Measurements from ENCODE around the gene PLCB1. TPM values are rescaled to one million over a fixed set of nuclear protein-coding genes. Genes with fewer than 3 reads are reported as not detected.
"Not testable (repeated sequence)": the region's sequence is repeated elsewhere in the genome, so short reads cannot be mapped to it uniquely, and the experiment has no call there.

Gene PLCB1
- total RNA-seq, 2 donors from 2014 or later, result 8.5 to 10.9 TPM

GRCh38 chr20:8635048-8635572 is 503.0 kb downstream of the PLCB1 start:
- DNase-seq, result no peak
- ATAC-seq, result no peak
- intact Hi-C loops (cut with DNase I, micrococcal nuclease), result no loop called here

- DNase-seq (no peak), ATAC-seq (no peak)
- intact Hi-C loops (cut with DNase I, micrococcal nuclease), result no loop called here
Observed at GRCh38 chr20:8635837-8636236, 503.8 kb downstream of the PLCB1 start.

- DNase-seq, result no peak
Observed at GRCh38 chr20:8639112-8639778, 507.2 kb downstream of the PLCB1 start.

GRCh38 chr20:8640461-8640860 is 508.4 kb downstream of the PLCB1 start:
- ATAC-seq (no peak), DNase-seq (no peak)
- intact Hi-C loops (cut with DNase I, micrococcal nuclease), result no loop called here

More at GRCh38 chr20:8639112-8639778, 507.2 kb downstream of the PLCB1 start:
- ATAC-seq, result no peak
- intact Hi-C loops (cut with DNase I, micrococcal nuclease), result no loop called here

GRCh38 chr20:8642247-8642646 is 510.2 kb downstream of the PLCB1 start:
- ATAC-seq, result no peak
- no peak for DNase-seq
- intact Hi-C loops (cut with DNase I, micrococcal nuclease), result no loop called here

GRCh38 chr20:8644468-8644867 is 512.4 kb downstream of the PLCB1 start:
- intact Hi-C loops (cut with DNase I, micrococcal nuclease); DNase-seq; ATAC-seq: not testable (repeated sequence)

GRCh38 chr20:8645326-8645725 is 513.3 kb downstream of the PLCB1 start:
- ATAC-seq (no peak), DNase-seq (no peak)
- intact Hi-C loops (cut with DNase I, micrococcal nuclease), result no loop called here

GRCh38 chr20:8646033-8646441 is 514.0 kb downstream of the PLCB1 start:
- intact Hi-C loops (cut with DNase I, micrococcal nuclease), result no loop called here
- no peak for DNase-seq

GRCh38 chr20:8646716-8647115 is 514.6 kb downstream of the PLCB1 start:
- no peak for DNase-seq
- no peak for ATAC-seq
- intact Hi-C loops (cut with DNase I, micrococcal nuclease), result no loop called here

More at GRCh38 chr20:8646033-8646441, 514.0 kb downstream of the PLCB1 start:
- ATAC-seq, result no peak

GRCh38 chr20:8647961-8648441 is 515.9 kb downstream of the PLCB1 start:
- ATAC-seq, result no peak
- intact Hi-C loops (cut with DNase I, micrococcal nuclease), result no loop called here
- DNase-seq, result no peak

- intact Hi-C loops (cut with DNase I, micrococcal nuclease), result no loop called here
- DNase-seq (no peak), ATAC-seq (no peak)
Observed at GRCh38 chr20:8648466-8648865, 516.4 kb downstream of the PLCB1 start.

GRCh38 chr20:8652396-8652795 is 520.3 kb downstream of the PLCB1 start:
- intact Hi-C loops (cut with DNase I, micrococcal nuclease), result no loop called here
- DNase-seq (no peak), ATAC-seq (no peak)

GRCh38 chr20:8654486-8654885 is 522.4 kb downstream of the PLCB1 start:
- intact Hi-C loops (cut with DNase I, micrococcal nuclease), result no loop called here
- ATAC-seq (no peak), DNase-seq (no peak)

GRCh38 chr20:8656335-8656734 is 524.3 kb downstream of the PLCB1 start:
- intact Hi-C loops (cut with DNase I, micrococcal nuclease), result no loop called here
- DNase-seq, result no peak
- ATAC-seq, result no peak

GRCh38 chr20:8657664-8658063 is 525.6 kb downstream of the PLCB1 start:
- no peak for DNase-seq

GRCh38 chr20:8658103-8658502 is 526.0 kb downstream of the PLCB1 start:
- no peak for ATAC-seq
- intact Hi-C loops (cut with DNase I, micrococcal nuclease), result no loop called here

More at GRCh38 chr20:8657664-8658063, 525.6 kb downstream of the PLCB1 start:
- intact Hi-C loops (cut with DNase I, micrococcal nuclease), result no loop called here
- ATAC-seq, result no peak

GRCh38 chr20:8661229-8661952 is 529.3 kb downstream of the PLCB1 start:
- no peak for DNase-seq
- no peak for ATAC-seq
- intact Hi-C loops (cut with DNase I, micrococcal nuclease), result no loop called here

More at GRCh38 chr20:8658103-8658502, 526.0 kb downstream of the PLCB1 start:
- no peak for DNase-seq

- intact Hi-C loops (cut with DNase I, micrococcal nuclease), result no loop called here
- ATAC-seq, result no peak
- DNase-seq, result no peak
Observed at GRCh38 chr20:8662433-8662954, 530.4 kb downstream of the PLCB1 start.

GRCh38 chr20:8663424-8663823 is 531.4 kb downstream of the PLCB1 start:
- no peak for ATAC-seq

GRCh38 chr20:8664778-8665177 is 532.7 kb downstream of the PLCB1 start:
- ATAC-seq, result no peak
- DNase-seq, result no peak
- intact Hi-C loops (cut with DNase I, micrococcal nuclease), result no loop called here

More at GRCh38 chr20:8663424-8663823, 531.4 kb downstream of the PLCB1 start:
- DNase-seq, result no peak
- intact Hi-C loops (cut with DNase I, micrococcal nuclease), result no loop called here
